ENCODE measurements around the gene B3GNT7. TPM values are rescaled to one million over a fixed set of nuclear protein-coding genes. Genes with fewer than 3 reads are reported as not detected.
"Not testable (repeated sequence)": the region's sequence is repeated elsewhere in the genome, so short reads cannot be mapped to it uniquely, and the experiment has no call there.

The B3GNT7 gene
- total RNA-seq, 2 donors from 2014 or later, result 8.6 to 22.1 TPM

DNA sequence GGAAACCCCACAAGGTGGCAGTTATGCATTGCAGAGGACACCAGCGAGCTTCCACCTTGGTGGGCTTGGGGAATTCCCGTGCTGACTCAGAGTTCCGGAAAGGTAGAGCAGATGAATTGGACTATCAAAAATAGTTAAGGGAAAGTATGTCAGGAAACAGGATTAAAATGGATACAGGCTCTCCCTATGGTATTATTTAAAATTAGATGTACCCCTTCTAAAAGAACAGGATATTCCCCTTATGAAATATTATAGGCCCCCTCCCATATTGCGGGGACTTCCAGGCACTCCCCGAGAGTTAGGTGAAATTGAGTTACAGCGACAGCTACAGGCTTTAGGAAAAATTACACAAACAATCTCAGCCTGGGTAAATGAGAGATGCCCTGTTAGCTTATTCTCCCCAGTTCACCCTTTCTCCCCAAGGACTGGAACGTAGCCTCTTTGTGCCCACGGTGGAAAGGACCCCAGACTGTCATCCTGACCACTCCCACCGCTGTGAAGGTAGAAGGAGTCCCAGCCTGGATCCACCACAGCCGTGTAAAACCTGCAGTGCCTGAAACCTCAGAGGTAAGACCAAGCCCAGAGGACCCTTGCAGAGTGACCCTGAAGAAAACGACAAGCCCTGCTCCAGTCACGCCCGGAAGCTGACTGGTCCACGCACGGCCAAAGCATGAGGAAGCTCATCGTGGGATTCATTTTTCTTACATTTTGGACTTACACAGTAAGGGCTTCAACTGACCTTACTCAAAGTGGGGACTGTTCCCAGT is 10.3 kb downstream of the B3GNT7 start:
- peak overlapping the region; percentile 45 to 94 (median 86) for H3K27ac ChIP-seq
- intact Hi-C loops (cut with DNase I), result not testable (repeated sequence)

DNA sequence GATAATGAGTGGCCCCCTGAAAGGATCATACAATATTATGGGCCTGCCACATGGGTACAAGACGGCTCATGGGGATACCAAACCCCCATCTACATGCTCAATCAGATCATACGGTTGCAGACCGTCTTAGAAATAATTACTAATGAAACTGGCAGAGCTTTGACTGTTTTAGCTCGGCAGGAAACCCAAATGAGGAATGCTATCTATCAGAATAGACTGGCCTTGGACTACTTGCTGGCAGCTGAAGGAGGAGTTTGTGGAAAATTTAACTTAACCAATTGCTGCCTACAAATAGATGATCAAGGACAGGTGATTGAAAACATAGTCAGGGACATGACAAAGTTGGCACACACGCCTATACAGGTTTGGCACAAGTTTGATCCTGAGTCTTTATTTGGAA is 12.2 kb downstream of the B3GNT7 start:
- peak overlapping the region in 3 of 4 donors; percentile 77 to 94 (median 94) for H3K27ac ChIP-seq
- DNase-seq; intact Hi-C loops (cut with DNase I); ATAC-seq; H3K9me3 ChIP-seq; H3K36me3 ChIP-seq (replicated peaks in 1 of 2; ENCODE audit: insufficient read depth in 1 of 2, low read depth in 2 of 2); H3K4me3 ChIP-seq; H3K27me3 ChIP-seq: not testable (repeated sequence)
- WGBS, 2 donors, result 11 to 23% methylated on average over 5 of the region's 5 CpGs
- peaks cover 96% of the 10 kb centered on the region for H3K4me1 ChIP-seq

More for the DNA sequence above, 10.3 kb downstream of the B3GNT7 start:
- TF ChIP-seq, protein P1, sequence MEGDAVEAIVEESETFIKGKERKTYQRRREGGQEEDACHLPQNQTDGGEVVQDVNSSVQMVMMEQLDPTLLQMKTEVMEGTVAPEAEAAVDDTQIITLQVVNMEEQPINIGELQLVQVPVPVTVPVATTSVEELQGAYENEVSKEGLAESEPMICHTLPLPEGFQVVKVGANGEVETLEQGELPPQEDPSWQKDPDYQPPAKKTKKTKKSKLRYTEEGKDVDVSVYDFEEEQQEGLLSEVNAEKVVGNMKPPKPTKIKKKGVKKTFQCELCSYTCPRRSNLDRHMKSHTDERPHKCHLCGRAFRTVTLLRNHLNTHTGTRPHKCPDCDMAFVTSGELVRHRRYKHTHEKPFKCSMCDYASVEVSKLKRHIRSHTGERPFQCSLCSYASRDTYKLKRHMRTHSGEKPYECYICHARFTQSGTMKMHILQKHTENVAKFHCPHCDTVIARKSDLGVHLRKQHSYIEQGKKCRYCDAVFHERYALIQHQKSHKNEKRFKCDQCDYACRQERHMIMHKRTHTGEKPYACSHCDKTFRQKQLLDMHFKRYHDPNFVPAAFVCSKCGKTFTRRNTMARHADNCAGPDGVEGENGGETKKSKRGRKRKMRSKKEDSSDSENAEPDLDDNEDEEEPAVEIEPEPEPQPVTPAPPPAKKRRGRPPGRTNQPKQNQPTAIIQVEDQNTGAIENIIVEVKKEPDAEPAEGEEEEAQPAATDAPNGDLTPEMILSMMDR (IDR thresholded peaks at IDR 0.05), result peak; percentile 22 to 74 (median 57)
- not testable (repeated sequence) for H3K9me3 ChIP-seq; H3K36me3 ChIP-seq (replicated peaks in 1 of 2; ENCODE audit: insufficient read depth in 1 of 2, low read depth in 2 of 2); ATAC-seq; DNase-seq; H3K27me3 ChIP-seq; H3K4me3 ChIP-seq
- WGBS, 2 donors, result 6 to 7% methylated on average over 12 to 16 of the region's 16 CpGs
- H3K4me1 ChIP-seq, result peaks cover 98% of the 10 kb centered on the region

DNA sequence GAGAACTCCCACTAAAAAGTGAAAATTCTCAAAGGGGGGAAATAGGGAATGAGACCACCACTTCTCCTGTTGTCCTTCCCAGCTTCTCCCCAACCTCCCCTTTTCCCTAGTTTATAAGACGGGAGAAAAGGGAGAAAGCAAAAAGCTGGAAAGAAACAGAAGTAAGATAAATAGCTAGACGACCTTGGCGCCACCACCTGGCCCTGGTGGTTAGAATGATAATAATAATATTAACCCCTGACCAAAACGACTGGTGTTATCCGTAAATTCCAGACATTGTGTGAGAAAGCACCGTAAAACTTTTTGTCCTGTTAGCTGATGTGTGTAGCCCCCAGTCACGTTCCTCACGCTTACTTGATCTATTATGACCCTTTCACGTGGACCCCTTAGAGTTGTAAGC is 12.8 kb downstream of the B3GNT7 start:
- TF ChIP-seq, protein P1 (IDR thresholded peaks at IDR 0.05), result peak in 3 of 7 experiments; percentile 16 to 29 (median 18)
- intact Hi-C loops (cut with DNase I); ATAC-seq; H3K4me3 ChIP-seq; H3K36me3 ChIP-seq (replicated peaks in 1 of 2; ENCODE audit: insufficient read depth in 1 of 2, low read depth in 2 of 2); H3K9me3 ChIP-seq; H3K27me3 ChIP-seq: not testable (repeated sequence)
- Histone ChIP-seq H3K4me1 (peaks cover 95% of the 10 kb centered on the region), H3K27ac (peak overlapping the region in 3 of 4 donors; percentile 77 to 94 (median 94))
- DNase-seq, result peak in 1 of 4 donors; percentile 63
- whole genome bisulfite sequencing, 2 donors, result 26 to 38% methylated on average over 9 of the region's 9 CpGs

DNA sequence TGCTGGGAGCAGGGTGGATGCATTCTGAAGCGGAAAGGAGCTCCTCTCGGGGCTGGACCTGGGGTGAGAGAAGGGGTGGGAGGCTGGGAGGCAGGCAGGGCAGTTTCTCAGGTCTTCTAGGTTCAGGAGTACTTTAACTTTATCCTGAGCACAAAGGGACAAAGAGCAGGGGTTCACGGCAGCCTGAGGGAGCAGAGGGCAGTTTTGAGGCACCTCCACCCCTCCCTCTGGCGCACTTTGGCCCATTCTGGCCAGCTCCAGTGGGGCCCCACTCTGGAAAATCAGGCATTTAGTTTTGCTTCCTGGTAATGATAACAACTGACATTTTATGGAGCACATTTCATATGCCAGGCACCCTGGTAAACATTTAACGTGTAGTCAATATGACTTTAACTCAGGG is 14.3 kb downstream of the B3GNT7 start:
- intact Hi-C loops (cut with DNase I), result loop anchor here (10.0 kb wide), 1 partner anchor 185 kb away; no protein-coding TSS in a partner anchor
- H3K4me1 ChIP-seq, result peaks cover 91% of the 10 kb centered on the region
- no peaks in the 10 kb centered on the region for H3K36me3 ChIP-seq (replicated peaks in 1 of 2; ENCODE audit: insufficient read depth in 1 of 2, low read depth in 2 of 2)
- peak overlapping the region in 3 of 4 donors; percentile 74 to 94 (median 94) for H3K27ac ChIP-seq
- DNase-seq (peak in 1 of 4 donors; percentile 42), ATAC-seq (peak; percentile 7)
- TF ChIP-seq, protein P1 (IDR thresholded peaks at IDR 0.05), result no peak
- no peak for TF ChIP-seq POLR2A (IDR thresholded peaks at IDR 0.05)
- no peak overlapping the region for H3K4me3 ChIP-seq
- 32 to 35% methylated on average over 4 of the region's 5 CpGs for WGBS, 2 donors
- H3K9me3 ChIP-seq, result peaks cover 0 to 3% (median 0%) of the 10 kb centered on the region in 3 donors
- H3K27me3 ChIP-seq, result no peaks in the 10 kb centered on the region

DNA sequence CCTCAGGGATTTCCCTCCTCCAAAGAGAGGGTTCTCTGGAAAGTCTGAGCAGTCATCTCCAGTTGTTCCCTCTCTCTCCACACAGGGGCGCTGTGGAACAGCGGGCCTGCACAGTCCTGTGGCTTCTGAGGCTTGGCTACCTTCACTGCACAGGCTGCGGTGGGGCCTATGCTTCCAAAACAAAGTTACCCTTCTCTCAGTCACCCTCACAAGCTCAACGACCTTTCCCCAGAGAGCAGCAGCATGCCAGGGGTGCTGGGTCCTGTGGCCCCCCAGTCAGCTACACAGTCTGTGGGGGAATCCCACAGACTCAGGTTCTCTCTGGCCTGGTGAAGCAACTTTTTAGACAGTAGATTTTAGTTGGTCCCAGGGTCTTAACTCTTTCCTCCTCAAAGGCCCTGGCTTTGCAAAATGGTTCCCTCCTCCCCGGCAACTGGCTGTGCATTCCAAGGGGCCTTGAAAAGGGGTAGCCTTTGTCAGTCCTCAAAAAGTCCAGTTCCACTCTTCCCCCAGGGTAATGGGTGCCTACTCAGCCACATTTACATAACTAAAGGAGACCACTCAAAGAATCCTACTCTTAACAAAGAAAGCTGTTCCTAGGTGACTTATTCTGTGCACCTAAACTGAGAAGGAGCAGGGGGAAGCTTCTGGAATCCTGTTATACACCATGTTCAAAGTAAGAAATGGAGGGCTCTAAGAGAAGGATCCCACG is 14.9 kb downstream of the B3GNT7 start:
- no peaks in the 10 kb centered on the region for H3K27me3 ChIP-seq
- H3K9me3 ChIP-seq, result peaks cover 0 to 3% (median 0%) of the 10 kb centered on the region in 3 donors
- ATAC-seq (no peak), DNase-seq (no peak)
- no peak overlapping the region for H3K4me3 ChIP-seq
- no peaks in the 10 kb centered on the region for H3K36me3 ChIP-seq (replicated peaks in 1 of 2; ENCODE audit: insufficient read depth in 1 of 2, low read depth in 2 of 2)
- WGBS, 2 donors, result 70 to 76% methylated on average over 5 to 6 of the region's 6 CpGs
- TF ChIP-seq, protein P1 (IDR thresholded peaks at IDR 0.05), result peak in 5 of 7 experiments; percentile 21 to 61 (median 34)
- no peak for TF ChIP-seq POLR2A (IDR thresholded peaks at IDR 0.05)
- intact Hi-C loops (cut with DNase I), result loop anchor here (10.0 kb wide), 1 partner anchor 186 kb away; no protein-coding TSS in a partner anchor
- H3K27ac ChIP-seq, result peak overlapping the region in 3 of 4 donors; percentile 74 to 94 (median 94)
- peaks cover 91% of the 10 kb centered on the region for H3K4me1 ChIP-seq

Measured in body of pancreas (tissue), 4 donors.